Esophagus squamous epithelium (tissue), 5 donors: ENCODE results near the gene MTHFD2L. TPM values are rescaled to one million over a fixed set of nuclear protein-coding genes. Genes with fewer than 3 reads are reported as not detected.

Source experiments
- DNase-seq: peaks from one replicate; lab custom pipeline; 2025; lab: John Stamatoyannopoulos, UW
- H3K27ac ChIP-seq, 4 donors: fragments of 200-600 bp; sonication (generic); one replicate each; pipeline ENCODE4 v1.5.1; 2016 to 2019; ENCODE audit warnings: mild to moderate bottlenecking in 1 of 4
- H3K27me3 ChIP-seq, 4 donors: fragments of 200-600 bp; sonication (generic); 1 replicate in 3 of 4; 2 replicates in 1 of 4; pipeline versions ENCODE4 v1.5.1 to v1.6.0; 2017 to 2021; ENCODE audit warnings: antibody characterized with exemption in 1 of 4
- H3K36me3 ChIP-seq, 3 donors: fragments of 200-600 bp; sonication (generic); one replicate each; pipeline ENCODE4 v1.5.1; 2016 to 2019
- H3K4me1 ChIP-seq, 3 donors: fragments of 200-600 bp; sonication (generic); one replicate each; pipeline ENCODE4 v1.5.1; 2017 to 2019
- H3K4me3 ChIP-seq, 4 donors: fragments of 200-600 bp; sonication (generic); 1 replicate in 3 of 4; 2 replicates in 1 of 4; pipeline ENCODE4 v1.5.1; 2016 to 2019; ENCODE audit warnings: mild to moderate bottlenecking in 2 of 4, moderate library complexity in 1 of 4
- H3K9me3 ChIP-seq, 3 donors: fragments of 200-600 bp; sonication (generic); one replicate each; pipeline ENCODE4 v1.5.1; 2016 to 2019
- CTCF ChIP-seq, 6 experiments: fragments of 450-650 bp in 4 of 6; fragments of 200-600 bp in 2 of 6; sonication (generic) in 2 of 6; IDR thresholded peaks; one replicate each; pipeline ENCODE4 v1.5.1; 2016 to 2019; ENCODE audit warnings: antibody characterized with exemption in 6 of 6, mild to moderate bottlenecking in 4 of 6, moderate library complexity in 4 of 6
- POLR2A ChIP-seq, 4 donors: fragments of 450-650 bp; IDR thresholded peaks; one replicate each; pipeline ENCODE4 v1.6.1; 2017; ENCODE audit warnings: antibody characterized with exemption in 4 of 4, mild to moderate bottlenecking in 4 of 4, moderate library complexity in 3 of 4
- WGBS, 2 donors: methylation state at CpG; one replicate each; pipeline ENCODE4 v1.1.5; 2018; 5-methylcytosine and 5-hydroxymethylcytosine counted together
- intact Hi-C: fragments of 100-400 bp; cut with DNase I; formaldehyde crosslinking; loops from one replicate; pipeline ENCODE4 v1.15.0; 2022
- total RNA-seq, 4 donors: library from RNA; depleted of rRNA; stranded (reverse); fragments of >200 nt; gene quantifications; one replicate each; pipeline ENCODE4 v1.1.0, GENCODE V29; 2016
- donor health status: DM: yes; HTN: yes; CAD: no.

Gene MTHFD2L
- total RNA-seq, 4 donors from 2014 or later = 9.9 to 22.9 (median 19.1) TPM

GRCh38 chr4:74156521-74156920 lies 1.4 kb upstream of the MTHFD2L start:
- TF ChIP-seq POLR2A (IDR thresholded peaks at IDR 0.05) (no peak), CTCF (IDR thresholded peaks at IDR 0.05) (no peak)
- Histone ChIP-seq H3K27me3 (no peaks in the 10 kb centered on the region), H3K36me3 (peaks cover 0 to 12% (median 0%) of the 10 kb centered on the region in 3 donors), H3K4me1 (peaks cover 12 to 26% (median 15%) of the 10 kb centered on the region in 3 donors), H3K9me3 (no peaks in the 10 kb centered on the region), H3K27ac (no peak overlapping the region), H3K4me3 (no peak overlapping the region)
- intact Hi-C loops = no loop called here
- 29 to 58% methylated on average over 2 of the region's 2 CpGs for WGBS, 2 donors
- no peak for DNase-seq

- no peak for DNase-seq
- H3K27ac ChIP-seq = peak overlapping the region; percentile 89 to 97 (median 95)
- peak overlapping the region; percentile 60 to 90 (median 66) for H3K4me3 ChIP-seq
- intact Hi-C loops = no loop called here
- H3K9me3 ChIP-seq = no peaks in the 10 kb centered on the region
- H3K4me1 ChIP-seq = peaks cover 12 to 26% (median 15%) of the 10 kb centered on the region in 3 donors
- WGBS, 2 donors = 4 to 7% methylated on average over 2 of the region's 2 CpGs
- no peak for TF ChIP-seq POLR2A (IDR thresholded peaks at IDR 0.05)
- TF ChIP-seq CTCF (IDR thresholded peaks at IDR 0.05) = no peak
- H3K36me3 ChIP-seq = peaks cover 0 to 18% (median 0%) of the 10 kb centered on the region in 3 donors
- H3K27me3 ChIP-seq = no peaks in the 10 kb centered on the region
Observed at GRCh38 chr4:74157154-74157553, 764 bp upstream of the MTHFD2L start.

- Histone ChIP-seq H3K4me3 (peak overlapping the region; percentile 60 to 90 (median 66)), H3K27me3 (no peaks in the 10 kb centered on the region), H3K36me3 (peaks cover 0 to 19% (median 0%) of the 10 kb centered on the region in 3 donors), H3K4me1 (peaks cover 11 to 26% (median 12%) of the 10 kb centered on the region in 3 donors), H3K9me3 (no peaks in the 10 kb centered on the region), H3K27ac (peak overlapping the region; percentile 89 to 97 (median 95))
- intact Hi-C loops = no loop called here
- TF ChIP-seq POLR2A (IDR thresholded peaks at IDR 0.05) = no peak
- TF ChIP-seq CTCF (IDR thresholded peaks at IDR 0.05) = no peak
- 14 to 17% methylated on average over 15 of the region's 15 CpGs for WGBS, 2 donors
- no peak for DNase-seq
Observed at GRCh38 chr4:74158466-74159142, 686 bp downstream of the MTHFD2L start.

GRCh38 chr4:74159143-74159709 lies 1.3 kb downstream of the MTHFD2L start:
- H3K27ac ChIP-seq = peak overlapping the region in 3 of 4 donors; percentile 89 to 95 (median 95)
- peak overlapping the region; percentile 60 to 90 (median 66) for H3K4me3 ChIP-seq
- no peaks in the 10 kb centered on the region for H3K9me3 ChIP-seq
- intact Hi-C loops = no loop called here
- peaks cover 0 to 19% (median 0%) of the 10 kb centered on the region in 3 donors for H3K36me3 ChIP-seq
- WGBS, 2 donors = 50 to 57% methylated on average over 2 of the region's 2 CpGs
- peaks cover 11 to 26% (median 12%) of the 10 kb centered on the region in 3 donors for H3K4me1 ChIP-seq
- DNase-seq = no peak
- H3K27me3 ChIP-seq = no peaks in the 10 kb centered on the region
- TF ChIP-seq CTCF (IDR thresholded peaks at IDR 0.05) = no peak
- no peak for TF ChIP-seq POLR2A (IDR thresholded peaks at IDR 0.05)
